ENCODE measurements around the gene KLF7.

The KLF7 gene

GRCh38 chr2:207035875-207036274 is 129.9 kb downstream of the KLF7 start:
- Histone ChIP-seq H3K27ac (ENCODE audit: low read depth, low read length) (no peak overlapping the region), H3K27me3 (ENCODE audit: low read length) (no peaks in the 10 kb centered on the region)
- TF ChIP-seq CTCF (IDR thresholded peaks at IDR 0.05; ENCODE audit: insufficient read depth, low read length, poor library complexity, severe bottlenecking) (no peak), EZH2phosphoT487 (conservative IDR thresholded peaks at IDR 0.05; ENCODE audit: low read length) (no peak)

GRCh38 chr2:207032490-207032889 is 133.3 kb downstream of the KLF7 start:
- no peak for TF ChIP-seq CTCF (IDR thresholded peaks at IDR 0.05; ENCODE audit: insufficient read depth, low read length, poor library complexity, severe bottlenecking)
- TF ChIP-seq EZH2phosphoT487 (conservative IDR thresholded peaks at IDR 0.05; ENCODE audit: low read length): no peak
- H2AFZ ChIP-seq (ENCODE audit: low read depth, low read length, severe bottlenecking): no peak overlapping the region
- H3K9ac ChIP-seq (ENCODE audit: low read length): no peak overlapping the region
- H3K36me3 ChIP-seq (ENCODE audit: low read length): no peaks in the 10 kb centered on the region
- H3F3A ChIP-seq (ENCODE audit: insufficient read depth): no peaks in the 10 kb centered on the region
- H3K9me3 ChIP-seq (ENCODE audit: insufficient read depth, low read length): no peaks in the 10 kb centered on the region
- no peaks in the 10 kb centered on the region for H3K9me2 ChIP-seq (replicated peaks; ENCODE audit: insufficient read depth, low read length)
- no peaks in the 10 kb centered on the region for H4K20me1 ChIP-seq (ENCODE audit: low read depth, low read length)
- H3K79me2 ChIP-seq (ENCODE audit: insufficient read depth, low read length): no peaks in the 10 kb centered on the region
- no peak overlapping the region for H3K4me2 ChIP-seq (ENCODE audit: low read depth, low read length, poor library complexity, severe bottlenecking)
- no peak overlapping the region for H3K4me3 ChIP-seq (ENCODE audit: insufficient read depth, low read length, poor library complexity, severe bottlenecking)
- no peaks in the 10 kb centered on the region for H3K27me3 ChIP-seq (ENCODE audit: low read length)
- H3K27ac ChIP-seq (ENCODE audit: low read depth, low read length): no peak overlapping the region

More at GRCh38 chr2:207035875-207036274, 129.9 kb downstream of the KLF7 start:
- H3F3A ChIP-seq (ENCODE audit: insufficient read depth): no peaks in the 10 kb centered on the region
- no peaks in the 10 kb centered on the region for H3K36me3 ChIP-seq (ENCODE audit: low read length)
- no peaks in the 10 kb centered on the region for H3K79me2 ChIP-seq (ENCODE audit: insufficient read depth, low read length)
- no peaks in the 10 kb centered on the region for H3K9me3 ChIP-seq (ENCODE audit: insufficient read depth, low read length)
- no peaks in the 10 kb centered on the region for H4K20me1 ChIP-seq (ENCODE audit: low read depth, low read length)
- no peak overlapping the region for H3K9ac ChIP-seq (ENCODE audit: low read length)
- no peak overlapping the region for H3K4me3 ChIP-seq (ENCODE audit: insufficient read depth, low read length, poor library complexity, severe bottlenecking)
- no peak overlapping the region for H3K4me2 ChIP-seq (ENCODE audit: low read depth, low read length, poor library complexity, severe bottlenecking)
- H2AFZ ChIP-seq (ENCODE audit: low read depth, low read length, severe bottlenecking): no peak overlapping the region
- H3K9me2 ChIP-seq (replicated peaks; ENCODE audit: insufficient read depth, low read length): no peaks in the 10 kb centered on the region
